Urothelium cell line (cell line): ENCODE data around the gene CTAGE1.

Experiments used
- DNase-seq: peaks from one replicate; pipeline ENCODE4 v3.0.0; 2011; ENCODE audit warnings: low spot score, mixed read lengths
- FAIRE-seq: peaks from 2 replicates; lab custom pipeline; 2011; peaks lifted over from hg19 to GRCh38; lab: Jason Lieb, UNC

The CTAGE1 gene

GRCh38 chr18:22436136-22436535 lies 18.4 kb upstream of the CTAGE1 start:
- DNase-seq (no peak), FAIRE-seq (peak; percentile 83)

GRCh38 chr18:22434973-22435608 lies 17.4 kb upstream of the CTAGE1 start:
- DNase-seq (peak; percentile 36), FAIRE-seq (peak; percentile 74)

GRCh38 chr18:22433956-22434355 lies 16.2 kb upstream of the CTAGE1 start:
- no peak for FAIRE-seq
- no peak for DNase-seq

- DNase-seq (peak; percentile 93), FAIRE-seq (no peak)
Observed at GRCh38 chr18:22432657-22433137, 15.0 kb upstream of the CTAGE1 start.

GRCh38 chr18:22429564-22429963 lies 11.8 kb upstream of the CTAGE1 start:
- FAIRE-seq (peak; percentile 5), DNase-seq (no peak)

- DNase-seq = no peak
- no peak for FAIRE-seq
Observed at GRCh38 chr18:22428672-22429071, 11.0 kb upstream of the CTAGE1 start.

GRCh38 chr18:22427822-22428549 lies 10.3 kb upstream of the CTAGE1 start:
- FAIRE-seq (no peak), DNase-seq (no peak)

- no peak for FAIRE-seq
- no peak for DNase-seq
Observed at GRCh38 chr18:22424565-22424963, 6.8 kb upstream of the CTAGE1 start.

GRCh38 chr18:22423878-22424564 lies 6.3 kb upstream of the CTAGE1 start:
- DNase-seq (no peak), FAIRE-seq (no peak)

- DNase-seq (no peak), FAIRE-seq (no peak)
Observed at GRCh38 chr18:22422909-22423548, 5.3 kb upstream of the CTAGE1 start.

- no peak for DNase-seq
- no peak for FAIRE-seq
Observed at GRCh38 chr18:22420652-22421051, 2.9 kb upstream of the CTAGE1 start.

- FAIRE-seq (no peak), DNase-seq (no peak)
Observed at GRCh38 chr18:22412176-22412911, 5.4 kb downstream of the CTAGE1 start.

GRCh38 chr18:22411446-22411845 lies 6.3 kb downstream of the CTAGE1 start:
- no peak for DNase-seq

GRCh38 chr18:22410126-22410525 lies 7.6 kb downstream of the CTAGE1 start:
- no peak for DNase-seq
- no peak for FAIRE-seq

More at GRCh38 chr18:22411446-22411845, 6.3 kb downstream of the CTAGE1 start:
- peak; percentile 50 for FAIRE-seq

GRCh38 chr18:22409445-22409844 lies 8.3 kb downstream of the CTAGE1 start:
- FAIRE-seq = no peak
- DNase-seq = no peak

- no peak for DNase-seq
- no peak for FAIRE-seq
Observed at GRCh38 chr18:22408059-22408458, 9.7 kb downstream of the CTAGE1 start.

GRCh38 chr18:22405142-22405541 lies 12.6 kb downstream of the CTAGE1 start:
- no peak for FAIRE-seq
- DNase-seq = no peak

- FAIRE-seq (no peak), DNase-seq (no peak)
Observed at GRCh38 chr18:22403950-22404349, 13.8 kb downstream of the CTAGE1 start.

- no peak for FAIRE-seq
- no peak for DNase-seq
Observed at GRCh38 chr18:22399949-22400348, 17.8 kb downstream of the CTAGE1 start.

GRCh38 chr18:22398464-22398863 lies 19.3 kb downstream of the CTAGE1 start:
- FAIRE-seq (no peak), DNase-seq (no peak)

GRCh38 chr18:22394428-22394827 lies 23.3 kb downstream of the CTAGE1 start:
- no peak for DNase-seq
- FAIRE-seq = no peak
